HepG2 (cell line): ENCODE measurements around the gene ZNF134. TPM values are rescaled to one million over a fixed set of nuclear protein-coding genes. Genes with fewer than 3 reads are reported as not detected.
A peak's percentile ranks its signal among the peaks of the same experiment; 100 is the strongest.

Source experiments
- ARHGAP35 ChIP-seq: sonication (generic); formaldehyde crosslinking; IDR thresholded peaks from 2 replicates; pipeline ENCODE4 v1.9.0; 2022; ENCODE audit warnings: mild to moderate bottlenecking, inconsistent platforms, moderate library complexity, missing genetic modification reagents, borderline replicate concordance
- ARID2 ChIP-seq: sonication (generic); formaldehyde crosslinking; IDR thresholded peaks from 2 replicates; pipeline ENCODE4 v1.8.1; 2022; ENCODE audit warnings: mild to moderate bottlenecking, missing genetic modification reagents, borderline replicate concordance
- CBFB ChIP-seq: sonication (generic); formaldehyde crosslinking; IDR thresholded peaks from 2 replicates; pipeline ENCODE4 v1.4.0; 2020; ENCODE audit warnings: missing genetic modification reagents
- KDM6A ChIP-seq: IDR thresholded peaks from 2 replicates; pipeline ENCODE4 v1.6.1; 2016; ENCODE audit warnings: low read depth
- PHF8 ChIP-seq: sonication (generic); formaldehyde crosslinking; IDR thresholded peaks from 2 replicates; pipeline ENCODE4 v1.5.0; 2020; ENCODE audit warnings: missing genetic modification reagents
- PLRG1 ChIP-seq: fragments of 450-650 bp; conservative IDR thresholded peaks from 2 replicates; pipeline ENCODE4 v1.6.1; 2016
- SNAI1 ChIP-seq: sonication (generic); formaldehyde crosslinking; IDR thresholded peaks from 2 replicates; pipeline ENCODE4 v1.5.0; 2020; ENCODE audit warnings: mild to moderate bottlenecking, missing genetic modification reagents, borderline replicate concordance
- YEATS2 ChIP-seq: sonication (generic); formaldehyde crosslinking; IDR thresholded peaks from 2 replicates; pipeline ENCODE4 v1.4.0; 2020; ENCODE audit warnings: missing genetic modification reagents, borderline replicate concordance
- ZFP90 ChIP-seq: sonication (generic); formaldehyde crosslinking; IDR thresholded peaks from 2 replicates; pipeline ENCODE4 v1.8.0; 2022; ENCODE audit warnings: missing genetic modification reagents, mild to moderate bottlenecking, inconsistent platforms, borderline replicate concordance
- ZFX ChIP-seq: sonication (generic); formaldehyde crosslinking; IDR thresholded peaks from 2 replicates; pipeline ENCODE4 v1.4.0; 2020; ENCODE audit warnings: mild to moderate bottlenecking, low read depth, missing genetic modification reagents, moderate library complexity
- ZKSCAN1 ChIP-seq: fragments of 150-350 bp; IDR thresholded peaks from 2 replicates; pipeline ENCODE4 v1.6.1; 2014; ENCODE audit warnings: low read length
- ZMYM2 ChIP-seq: sonication (generic); formaldehyde crosslinking; IDR thresholded peaks from 2 replicates; pipeline ENCODE4 v1.8.0; 2022; ENCODE audit warnings: mild to moderate bottlenecking, missing genetic modification reagents
- ZNF136 ChIP-seq: sonication (generic); formaldehyde crosslinking; IDR thresholded peaks from 2 replicates; pipeline ENCODE4 v1.8.1; 2022; ENCODE audit warnings: low read depth, mild to moderate bottlenecking, moderate library complexity, missing genetic modification reagents
- ZNF160 ChIP-seq: sonication (generic); formaldehyde crosslinking; IDR thresholded peaks from 2 replicates; pipeline ENCODE4 v1.8.0; 2022; ENCODE audit warnings: mild to moderate bottlenecking, inconsistent platforms, missing genetic modification reagents
- ZNF567 ChIP-seq: sonication (generic); formaldehyde crosslinking; IDR thresholded peaks from 2 replicates; pipeline ENCODE4 v1.8.1; 2023; ENCODE audit warnings: mild to moderate bottlenecking, missing genetic modification reagents, borderline replicate concordance
- ZNF570 ChIP-seq: sonication (generic); formaldehyde crosslinking; IDR thresholded peaks from 2 replicates; pipeline ENCODE4 v1.4.0; 2020; ENCODE audit warnings: mild to moderate bottlenecking, missing genetic modification reagents, borderline replicate concordance
- ZNF766 ChIP-seq: sonication (generic); formaldehyde crosslinking; IDR thresholded peaks from 2 replicates; pipeline ENCODE4 v1.5.0; 2020; ENCODE audit warnings: missing genetic modification reagents, borderline replicate concordance
- ZNF792 ChIP-seq: IDR thresholded peaks from 2 replicates; pipeline ENCODE4 v1.6.1; 2016
- ZNF883 ChIP-seq: sonication (generic); formaldehyde crosslinking; IDR thresholded peaks from 2 replicates; pipeline ENCODE4 v1.5.1; 2020; ENCODE audit warnings: mild to moderate bottlenecking, missing genetic modification reagents; ENCODE audit errors: not compliant biosample characterization
- polyA plus RNA-seq, 8 experiments: library from polyadenylated mRNA; depleted of rRNA in 3 of 8; stranded (reverse) in 7 of 8; unstranded in 1 of 8; fragments of >200 nt; fragmentation: Illumina TruSeq in 4 of 8; extraction: Trizol in 4 of 8; gene quantifications; 2 replicates each; pipeline versions ENCODE4 v1.2.1 to v1.2.3, GENCODE V29; 2011 to 2016; ENCODE audit warnings: low read depth in 4 of 8, missing spikeins in 1 of 8, mixed read lengths in 1 of 8; ENCODE audit not compliant: insufficient read depth in 1 of 8
- total RNA-seq, 5 experiments: library from RNA; depleted of rRNA; stranded (reverse); fragments of >200 nt; fragmentation: Illumina TruSeq; extraction: Trizol; gene quantifications; 2 replicates each; pipeline ENCODE4 v1.2.3, GENCODE V29; 2016; ENCODE audit warnings: low read depth in 1 of 5
- TF ChIP-seq, protein P1 (sequence below): sonication (generic); formaldehyde crosslinking; IDR thresholded peaks from 2 replicates; pipeline ENCODE4 v1.5.0; 2020; ENCODE audit warnings: missing genetic modification reagents
- TF ChIP-seq, protein P2 (sequence below): IDR thresholded peaks from 2 replicates; pipeline ENCODE4 v1.6.1; 2012; ENCODE audit warnings: inconsistent platforms

ZNF134 gene
- total and polyA plus RNA-seq, 2 of the 13 experiments (the other 11 are each of a cell fraction or from before 2014, with no cell fraction given) = 6.8 to 17.1 TPM

DNA sequence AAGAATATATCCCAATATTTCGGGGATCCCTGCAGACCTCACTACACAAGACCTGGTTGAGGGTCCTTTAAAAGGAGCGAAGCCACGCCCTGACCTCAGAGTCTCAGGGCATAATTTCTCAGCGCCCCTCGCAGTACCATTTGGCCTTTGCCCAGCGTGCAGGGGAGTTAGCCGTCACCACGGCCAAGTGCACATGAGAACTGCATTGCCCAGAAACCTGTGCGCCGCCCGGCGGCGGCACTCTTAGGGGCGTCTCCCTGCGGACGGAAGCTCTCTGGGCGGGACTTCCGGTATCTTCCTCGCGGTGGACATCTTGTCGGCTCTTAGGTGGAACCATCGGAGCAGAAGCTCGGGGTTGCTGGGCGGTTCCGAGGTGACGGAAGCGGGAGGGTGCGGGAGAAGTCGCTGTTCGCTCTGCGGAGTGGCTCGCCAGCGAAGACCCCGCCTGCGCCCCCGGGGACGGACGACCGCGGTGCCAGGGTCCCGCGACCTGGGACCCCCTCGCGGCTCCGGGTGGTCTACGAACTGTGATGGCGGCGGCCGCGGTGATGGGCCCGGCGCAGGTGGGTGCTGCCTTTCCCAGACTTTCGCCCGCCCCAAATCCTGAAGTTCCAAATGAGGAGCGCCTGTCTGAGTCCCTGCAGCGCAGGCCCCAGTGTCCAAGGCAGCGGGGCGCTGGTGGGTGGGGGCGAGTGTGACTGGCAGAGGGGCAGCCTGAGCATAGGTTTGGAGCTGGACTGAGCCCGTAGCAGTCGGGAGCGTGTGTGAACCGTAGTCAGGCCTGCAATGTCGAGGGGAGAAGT lies at the start of gene ZNF134 (continued):
- TF ChIP-seq ARID2 (CRISPR knock-in tag) = 0 out of 2 replicates have a peak, but pooled peaks have one; percentile 31
- TF ChIP-seq ZFP90 (CRISPR knock-in tag) = peak; percentile 82; the same call in 1 of the 2 replicates
- TF ChIP-seq ZNF792 (CRISPR knock-in tag) = peak; percentile 45; the same call in 1 of the 2 replicates
- TF ChIP-seq, protein P1, sequence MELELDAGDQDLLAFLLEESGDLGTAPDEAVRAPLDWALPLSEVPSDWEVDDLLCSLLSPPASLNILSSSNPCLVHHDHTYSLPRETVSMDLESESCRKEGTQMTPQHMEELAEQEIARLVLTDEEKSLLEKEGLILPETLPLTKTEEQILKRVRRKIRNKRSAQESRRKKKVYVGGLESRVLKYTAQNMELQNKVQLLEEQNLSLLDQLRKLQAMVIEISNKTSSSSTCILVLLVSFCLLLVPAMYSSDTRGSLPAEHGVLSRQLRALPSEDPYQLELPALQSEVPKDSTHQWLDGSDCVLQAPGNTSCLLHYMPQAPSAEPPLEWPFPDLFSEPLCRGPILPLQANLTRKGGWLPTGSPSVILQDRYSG (CRISPR knock-in tag) = peak; percentile 65; the same call in 1 of the 2 replicates
- peak; percentile 86; the same call in 1 of the 2 replicates for TF ChIP-seq ZNF136 (CRISPR knock-in tag)
- peak; percentile 70 for TF ChIP-seq ZFX (CRISPR knock-in tag)
- TF ChIP-seq ZMYM2 (CRISPR knock-in tag) = no peak
- no peak for TF ChIP-seq CBFB (CRISPR knock-in tag)
- TF ChIP-seq ZNF567 = no peak
- TF ChIP-seq ARHGAP35 (CRISPR knock-in tag) = peak; percentile 64; the same call in 1 of the 2 replicates
- TF ChIP-seq ZNF160 = peak; percentile 60; the same call in 1 of the 2 replicates
- no peak for TF ChIP-seq ZKSCAN1
- TF ChIP-seq SNAI1 (CRISPR knock-in tag) = no peak
- TF ChIP-seq YEATS2 (CRISPR knock-in tag) = peak; percentile 83; the same call in 1 of the 2 replicates
- no peak for TF ChIP-seq KDM6A (CRISPR knock-in tag)
- no peak for TF ChIP-seq ZNF570 (CRISPR knock-in tag)
- TF ChIP-seq ZNF766 (CRISPR knock-in tag) = 0 out of 2 replicates have a peak, but pooled peaks have one; percentile 54
- TF ChIP-seq, protein P2, sequence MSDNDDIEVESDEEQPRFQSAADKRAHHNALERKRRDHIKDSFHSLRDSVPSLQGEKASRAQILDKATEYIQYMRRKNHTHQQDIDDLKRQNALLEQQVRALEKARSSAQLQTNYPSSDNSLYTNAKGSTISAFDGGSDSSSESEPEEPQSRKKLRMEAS = peak; percentile 71
- TF ChIP-seq PHF8 = peak; percentile 91
- TF ChIP-seq PLRG1 = no peak
- TF ChIP-seq ZNF883 = peak; percentile 42
